CD4-positive, alpha-beta T cell treated with Interleukin-4 for 1 hour (primary cell): Measurements from ENCODE around the gene ZC3H15.

ENCODE experiments used
- DNase-seq, 2 donors: peaks; one replicate each; pipeline ENCODE4 v3.0.0-alpha.2; 2020 to 2022

Gene ZC3H15

GRCh38 chr2:186551323-186552050 is 65.4 kb downstream of the ZC3H15 start:
- no peak for DNase-seq

- no peak for DNase-seq
These were observed 68.4 kb downstream of the ZC3H15 start for GRCh38 chr2:186554429-186554828.

- DNase-seq: no peak
These were observed 69.0 kb downstream of the ZC3H15 start for GRCh38 chr2:186554850-186555671.

- DNase-seq: no peak
These were observed 72.6 kb downstream of the ZC3H15 start for GRCh38 chr2:186558512-186559276.
